WTC11 (cell line): ENCODE results near the gene FAM32A. TPM values are rescaled to one million over a fixed set of nuclear protein-coding genes. Genes with fewer than 3 reads are reported as not detected.

Experiments
- ATAC-seq: fragments of 200-7000 bp; cut with Tn5 transposase; 2 replicates; pipeline ENCODE4 v1.10.0; 2021; ENCODE audit warnings: mild to moderate bottlenecking, moderate library complexity
- CTCF ChIA-PET: fragments of 300-600 bp; sonication (Branson Sonifier 250); formaldehyde crosslinking; loops from one replicate; lab custom pipeline; 2021; ENCODE audit warnings: antibody characterized with exemption; lab: Charles Lee
- POLR2A ChIA-PET: fragments of 350-600 bp; sonication (Branson Sonifier 250); formaldehyde crosslinking; loops from one replicate; lab custom pipeline; 2021; ENCODE audit warnings: antibody characterized with exemption; lab: Charles Lee
- DNase-seq: peaks from one replicate; pipeline ENCODE4 v3.0.0; 2021; ENCODE audit warnings: low spot score
- H3K27ac Mint-ChIP-seq: 2 replicates; pipeline ENCODE4 v1.8.0; 2021; ENCODE audit warnings: mixed read lengths
- H3K27me3 Mint-ChIP-seq: 2 replicates; pipeline ENCODE4 v1.8.0; 2021; ENCODE audit warnings: low read depth, mild to moderate bottlenecking, moderate library complexity, mixed read lengths
- H3K36me3 Mint-ChIP-seq: 2 replicates; pipeline ENCODE4 v1.8.0; 2021; ENCODE audit warnings: mixed read lengths
- H3K4me1 Mint-ChIP-seq: 2 replicates; pipeline ENCODE4 v1.8.0; 2022; ENCODE audit warnings: mixed read lengths
- H3K4me3 Mint-ChIP-seq: 2 replicates; pipeline ENCODE4 v1.8.0; 2021; ENCODE audit warnings: mild to moderate bottlenecking, moderate library complexity, mixed read lengths
- H3K9me3 Mint-ChIP-seq: 2 replicates; pipeline ENCODE4 v1.8.0; 2021; ENCODE audit warnings: mixed read lengths
- CREB1 ChIP-seq: sonication (generic); formaldehyde crosslinking; IDR thresholded peaks from 2 replicates; pipeline ENCODE4 v1.8.0; 2023; ENCODE audit warnings: mild to moderate bottlenecking, missing genetic modification reagents
- CREM ChIP-seq: sonication (generic); formaldehyde crosslinking; IDR thresholded peaks from 2 replicates; pipeline ENCODE4 v1.8.1; 2022; ENCODE audit warnings: mild to moderate bottlenecking, missing genetic modification reagents, moderate library complexity
- ESRRA ChIP-seq: sonication (generic); formaldehyde crosslinking; IDR thresholded peaks from 2 replicates; pipeline ENCODE4 v1.8.1; 2022; ENCODE audit warnings: mild to moderate bottlenecking, missing genetic modification reagents, borderline replicate concordance
- FOXP1 ChIP-seq: sonication (generic); formaldehyde crosslinking; IDR thresholded peaks from 2 replicates; pipeline ENCODE4 v1.8.0; 2022; ENCODE audit warnings: missing genetic modification reagents, mild to moderate bottlenecking, moderate library complexity, borderline replicate concordance
- GABPB1 ChIP-seq: sonication (generic); formaldehyde crosslinking; IDR thresholded peaks from 2 replicates; pipeline ENCODE4 v1.8.1; 2023; ENCODE audit warnings: mild to moderate bottlenecking, missing genetic modification reagents
- GTF2I ChIP-seq: fragments of 250-450 bp; sonication (Bioruptor Pico); conservative IDR thresholded peaks from 2 replicates; pipeline ENCODE4 v1.4.0; 2021; ENCODE audit warnings: mild to moderate bottlenecking
- NFE2L1 ChIP-seq: sonication (generic); formaldehyde crosslinking; IDR thresholded peaks from 2 replicates; pipeline ENCODE4 v1.8.1; 2023; ENCODE audit warnings: missing genetic modification reagents
- NR1H2 ChIP-seq: sonication (generic); formaldehyde crosslinking; IDR thresholded peaks from 2 replicates; pipeline ENCODE4 v1.9.0; 2021; ENCODE audit warnings: mild to moderate bottlenecking, moderate library complexity, missing genetic modification reagents
- NR3C1 ChIP-seq: sonication (generic); formaldehyde crosslinking; conservative IDR thresholded peaks from 2 replicates; pipeline ENCODE4 v1.8.1; 2023; ENCODE audit warnings: low read depth, mild to moderate bottlenecking, missing genetic modification reagents
- RELA ChIP-seq: sonication (generic); formaldehyde crosslinking; IDR thresholded peaks from 2 replicates; pipeline ENCODE4 v1.8.1; 2022; ENCODE audit warnings: missing genetic modification reagents, mild to moderate bottlenecking, borderline replicate concordance
- RORB ChIP-seq: fragments of 250-450 bp; sonication (Bioruptor Pico); IDR thresholded peaks from 2 replicates; pipeline ENCODE4 v1.9.0; 2021; ENCODE audit warnings: mild to moderate bottlenecking
- SP1 ChIP-seq: sonication (generic); formaldehyde crosslinking; conservative IDR thresholded peaks from 2 replicates; pipeline ENCODE4 v1.8.1; 2022; ENCODE audit warnings: missing genetic modification reagents
- ZNF219 ChIP-seq: sonication (generic); formaldehyde crosslinking; IDR thresholded peaks from 2 replicates; pipeline ENCODE4 v1.8.0; 2023; ENCODE audit warnings: missing genetic modification reagents, mild to moderate bottlenecking, borderline replicate concordance
- ZNF263 ChIP-seq: sonication (generic); formaldehyde crosslinking; IDR thresholded peaks from 2 replicates; pipeline ENCODE4 v1.8.1; 2022; ENCODE audit warnings: low read depth, mild to moderate bottlenecking, moderate library complexity, missing genetic modification reagents
- ZNF423 ChIP-seq: fragments of 250-450 bp; sonication (Bioruptor Pico); IDR thresholded peaks from 2 replicates; pipeline ENCODE4 v2.1.2; 2022; ENCODE audit warnings: mild to moderate bottlenecking, moderate library complexity
- total RNA-seq: library from RNA; stranded (reverse); gene quantifications from 3 replicates; pipeline ENCODE4 v1.2.3, GENCODE V29; 2021
- TF ChIP-seq, protein P1 (sequence below): fragments of 250-450 bp; sonication (Bioruptor Pico); IDR thresholded peaks from 2 replicates; pipeline ENCODE4 v1.8.0; 2021; ENCODE audit warnings: mild to moderate bottlenecking
- TF ChIP-seq, protein P2 (sequence below): fragments of 250-450 bp; sonication (Bioruptor Pico); conservative IDR thresholded peaks from 2 replicates; pipeline ENCODE4 v1.9.0; 2021; ENCODE audit warnings: mild to moderate bottlenecking
- TF ChIP-seq, protein P3 (sequence below): sonication (generic); formaldehyde crosslinking; IDR thresholded peaks from 2 replicates; pipeline ENCODE4 v1.8.1; 2022; ENCODE audit warnings: low read depth, mild to moderate bottlenecking, moderate library complexity, missing genetic modification reagents, borderline replicate concordance
- TF ChIP-seq, protein P4 (sequence below): sonication (generic); formaldehyde crosslinking; IDR thresholded peaks from 2 replicates; pipeline ENCODE4 v1.8.1; 2022; ENCODE audit warnings: mild to moderate bottlenecking, moderate library complexity, missing genetic modification reagents
- TF ChIP-seq, protein P5 (sequence below): sonication (generic); formaldehyde crosslinking; IDR thresholded peaks from 2 replicates; pipeline ENCODE4 v1.8.1; 2022; ENCODE audit warnings: low read depth, missing genetic modification reagents, borderline replicate concordance

FAM32A gene
- total RNA-seq, 1 experiment from 2014 or later = 62.2 TPM

DNA sequence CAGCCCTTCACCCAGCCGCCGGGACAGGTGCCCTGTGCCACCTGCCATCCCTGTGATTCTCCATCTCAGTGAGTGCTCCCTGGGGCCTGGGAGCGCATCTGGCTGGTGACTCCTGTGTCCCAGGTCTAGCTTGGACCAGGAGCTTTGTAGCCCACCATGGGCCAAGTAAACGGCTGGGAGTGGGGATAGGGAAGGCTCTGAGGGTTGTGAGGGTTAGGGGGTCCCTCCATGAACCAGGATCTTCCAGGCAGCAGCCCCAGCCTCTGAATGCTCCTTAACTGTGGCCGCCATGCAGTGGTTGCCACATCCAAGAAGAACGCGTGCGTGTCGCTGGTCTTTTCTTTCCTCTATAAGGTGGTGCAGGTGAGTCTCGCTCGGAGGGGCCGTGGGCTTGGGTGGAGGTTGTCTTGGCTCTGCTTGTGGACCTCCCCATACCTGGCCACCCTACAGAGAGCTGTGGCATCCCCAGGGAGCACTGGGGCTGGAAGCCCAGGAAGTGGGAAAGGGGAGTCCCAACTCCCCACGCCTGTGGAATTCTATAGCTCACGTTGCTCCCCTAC is 20.9 kb downstream of the FAM32A start:
- DNase-seq (peak; percentile 2), ATAC-seq (no peak)
- no peaks in the 10 kb centered on the region for H3K27me3 Mint-ChIP-seq
- no peak overlapping the region for H3K4me3 Mint-ChIP-seq
- H3K4me1 Mint-ChIP-seq = no peaks in the 10 kb centered on the region
- H3K27ac Mint-ChIP-seq = no peak overlapping the region
- H3K9me3 Mint-ChIP-seq = no peaks in the 10 kb centered on the region
- POLR2A ChIA-PET = no interaction called here
- CTCF ChIA-PET = no interaction called here
- no peak for TF ChIP-seq CREB1 (CRISPR knock-in tag)
- no peak for TF ChIP-seq NFE2L1 (CRISPR knock-in tag)
- no peak for TF ChIP-seq RORB (CRISPR knock-in tag)
- no peak for TF ChIP-seq ESRRA (CRISPR knock-in tag)
- TF ChIP-seq, protein P1, sequence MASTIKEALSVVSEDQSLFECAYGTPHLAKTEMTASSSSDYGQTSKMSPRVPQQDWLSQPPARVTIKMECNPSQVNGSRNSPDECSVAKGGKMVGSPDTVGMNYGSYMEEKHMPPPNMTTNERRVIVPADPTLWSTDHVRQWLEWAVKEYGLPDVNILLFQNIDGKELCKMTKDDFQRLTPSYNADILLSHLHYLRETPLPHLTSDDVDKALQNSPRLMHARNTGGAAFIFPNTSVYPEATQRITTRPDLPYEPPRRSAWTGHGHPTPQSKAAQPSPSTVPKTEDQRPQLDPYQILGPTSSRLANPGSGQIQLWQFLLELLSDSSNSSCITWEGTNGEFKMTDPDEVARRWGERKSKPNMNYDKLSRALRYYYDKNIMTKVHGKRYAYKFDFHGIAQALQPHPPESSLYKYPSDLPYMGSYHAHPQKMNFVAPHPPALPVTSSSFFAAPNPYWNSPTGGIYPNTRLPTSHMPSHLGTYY (CRISPR knock-in tag) = no peak
- TF ChIP-seq ZNF423 (CRISPR knock-in tag) = no peak
- TF ChIP-seq NR1H2 (CRISPR knock-in tag) = no peak
- no peak for TF ChIP-seq SP1 (CRISPR knock-in tag)
- TF ChIP-seq, protein P2, sequence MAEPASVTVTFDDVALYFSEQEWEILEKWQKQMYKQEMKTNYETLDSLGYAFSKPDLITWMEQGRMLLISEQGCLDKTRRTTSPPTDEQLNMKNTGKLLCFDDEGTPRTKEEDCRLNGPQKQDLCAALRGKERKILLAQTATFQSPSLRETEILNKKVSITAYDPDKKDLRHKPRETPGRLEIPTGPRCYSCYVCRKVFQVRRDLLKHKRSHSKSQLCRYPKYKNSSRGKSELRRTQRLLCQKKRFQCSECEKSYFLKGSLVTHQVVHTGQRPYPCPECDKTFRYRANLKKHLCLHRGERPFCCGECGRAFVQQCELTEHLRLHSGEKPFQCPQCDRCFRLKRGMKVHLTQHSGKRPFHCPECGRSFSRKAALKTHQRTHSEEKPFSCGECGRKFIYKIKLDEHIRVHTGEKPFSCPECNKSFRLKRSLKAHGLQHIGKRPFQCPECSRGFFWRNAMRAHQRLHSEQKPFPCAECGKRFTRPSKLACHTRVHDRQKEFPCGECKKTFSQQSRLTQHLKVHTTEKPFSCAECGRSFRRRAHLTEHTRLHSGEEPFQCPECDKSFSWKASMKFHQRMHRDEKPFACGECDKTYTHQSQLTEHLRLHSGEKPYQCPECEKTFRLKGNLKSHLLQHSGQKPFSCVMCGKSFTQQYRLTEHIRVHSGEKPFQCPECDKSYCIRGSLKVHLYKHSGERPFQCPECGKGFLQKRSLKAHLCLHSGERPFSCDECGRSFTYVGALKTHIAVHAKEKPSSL (CRISPR knock-in tag) = no peak
- no peak for TF ChIP-seq GABPB1 (CRISPR knock-in tag)
- TF ChIP-seq GTF2I (CRISPR knock-in tag) = no peak
- TF ChIP-seq ZNF263 (CRISPR knock-in tag) = no peak
- TF ChIP-seq CREM = no peak
- TF ChIP-seq, protein P3, sequence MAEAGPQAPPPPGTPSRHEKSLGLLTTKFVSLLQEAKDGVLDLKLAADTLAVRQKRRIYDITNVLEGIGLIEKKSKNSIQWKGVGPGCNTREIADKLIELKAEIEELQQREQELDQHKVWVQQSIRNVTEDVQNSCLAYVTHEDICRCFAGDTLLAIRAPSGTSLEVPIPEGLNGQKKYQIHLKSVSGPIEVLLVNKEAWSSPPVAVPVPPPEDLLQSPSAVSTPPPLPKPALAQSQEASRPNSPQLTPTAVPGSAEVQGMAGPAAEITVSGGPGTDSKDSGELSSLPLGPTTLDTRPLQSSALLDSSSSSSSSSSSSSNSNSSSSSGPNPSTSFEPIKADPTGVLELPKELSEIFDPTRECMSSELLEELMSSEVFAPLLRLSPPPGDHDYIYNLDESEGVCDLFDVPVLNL (CRISPR knock-in tag) = no peak
- peaks cover 7% of the 10 kb centered on the region for H3K36me3 Mint-ChIP-seq

DNA sequence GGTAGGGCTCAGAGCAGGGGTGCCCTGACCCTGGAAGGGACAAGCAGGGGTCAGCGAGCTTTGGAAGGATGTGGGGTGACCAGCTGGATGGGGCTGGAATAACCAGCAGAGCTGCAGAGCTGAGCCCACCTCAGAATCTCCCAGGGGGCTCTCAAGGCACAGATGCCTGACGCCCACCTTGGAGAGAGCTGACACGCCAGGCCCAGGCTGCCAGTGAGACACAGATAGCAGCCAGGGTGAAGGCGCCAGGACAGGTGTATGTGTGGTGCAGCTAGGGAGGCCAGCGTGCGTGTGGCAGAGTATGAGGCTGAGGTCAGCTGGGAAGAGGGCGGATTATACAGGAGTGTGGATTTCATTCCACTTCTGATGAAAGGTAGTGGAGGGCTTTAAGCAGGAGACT is 21.4 kb downstream of the FAM32A start:
- Mint-ChIP-seq H3K9me3 (no peaks in the 10 kb centered on the region), H3K27me3 (no peaks in the 10 kb centered on the region), H3K4me1 (no peaks in the 10 kb centered on the region), H3K27ac (peak overlapping the region; percentile 11; the same call in 1 of the 2 replicates), H3K4me3 (no peak overlapping the region), H3K36me3 (peaks cover 7% of the 10 kb centered on the region)
- ChIA-PET POLR2A (no interaction called here), CTCF (no interaction called here)
- ATAC-seq (no peak), DNase-seq (peak; percentile 2)
- no peak for TF ChIP-seq ZNF219
- TF ChIP-seq, protein P4, sequence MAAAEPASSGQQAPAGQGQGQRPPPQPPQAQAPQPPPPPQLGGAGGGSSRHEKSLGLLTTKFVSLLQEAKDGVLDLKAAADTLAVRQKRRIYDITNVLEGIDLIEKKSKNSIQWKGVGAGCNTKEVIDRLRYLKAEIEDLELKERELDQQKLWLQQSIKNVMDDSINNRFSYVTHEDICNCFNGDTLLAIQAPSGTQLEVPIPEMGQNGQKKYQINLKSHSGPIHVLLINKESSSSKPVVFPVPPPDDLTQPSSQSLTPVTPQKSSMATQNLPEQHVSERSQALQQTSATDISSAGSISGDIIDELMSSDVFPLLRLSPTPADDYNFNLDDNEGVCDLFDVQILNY (CRISPR knock-in tag) = no peak
- TF ChIP-seq NR3C1 (CRISPR knock-in tag) = no peak
- no peak for TF ChIP-seq RELA (CRISPR knock-in tag)
- TF ChIP-seq, protein P5, sequence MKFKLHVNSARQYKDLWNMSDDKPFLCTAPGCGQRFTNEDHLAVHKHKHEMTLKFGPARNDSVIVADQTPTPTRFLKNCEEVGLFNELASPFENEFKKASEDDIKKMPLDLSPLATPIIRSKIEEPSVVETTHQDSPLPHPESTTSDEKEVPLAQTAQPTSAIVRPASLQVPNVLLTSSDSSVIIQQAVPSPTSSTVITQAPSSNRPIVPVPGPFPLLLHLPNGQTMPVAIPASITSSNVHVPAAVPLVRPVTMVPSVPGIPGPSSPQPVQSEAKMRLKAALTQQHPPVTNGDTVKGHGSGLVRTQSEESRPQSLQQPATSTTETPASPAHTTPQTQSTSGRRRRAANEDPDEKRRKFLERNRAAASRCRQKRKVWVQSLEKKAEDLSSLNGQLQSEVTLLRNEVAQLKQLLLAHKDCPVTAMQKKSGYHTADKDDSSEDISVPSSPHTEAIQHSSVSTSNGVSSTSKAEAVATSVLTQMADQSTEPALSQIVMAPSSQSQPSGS (CRISPR knock-in tag) = no peak
- TF ChIP-seq FOXP1 = no peak
